Tibial artery (tissue), 4 donors: Measurements from ENCODE around the gene S100P.

Experiments used
- DNase-seq, 2 donors: peaks; one replicate each; pipeline ENCODE4 v3.0.0-alpha.2; 2019
- H3K27ac ChIP-seq, 2 donors: fragments of 200-600 bp; sonication (generic) in 1 of 2; 1 replicate in 1 of 2; 2 replicates in 1 of 2; pipeline ENCODE4 v1.5.1; 2018 to 2019; ENCODE audit warnings: mild to moderate bottlenecking in 1 of 2
- H3K27me3 ChIP-seq, 2 donors: fragments of 200-600 bp; sonication (generic) in 1 of 2; one replicate each; pipeline versions ENCODE4 v1.5.1 to v1.6.0; 2016 to 2019
- H3K36me3 ChIP-seq, 3 donors: fragments of 200-600 bp; sonication (generic) in 2 of 3; one replicate each; pipeline ENCODE4 v1.5.1; 2016 to 2019; ENCODE audit warnings: mild to moderate bottlenecking in 2 of 3
- H3K4me1 ChIP-seq, 4 donors: fragments of 200-600 bp; sonication (generic) in 2 of 4; 1 replicate in 3 of 4; 2 replicates in 1 of 4; pipeline ENCODE4 v1.5.1; 2016 to 2019
- H3K4me3 ChIP-seq, 2 donors: fragments of 200-600 bp; sonication (generic) in 1 of 2; 1 replicate in 1 of 2; 2 replicates in 1 of 2; pipeline ENCODE4 v1.5.1; 2018 to 2019; ENCODE audit warnings: mild to moderate bottlenecking in 2 of 2
- H3K9me3 ChIP-seq, 3 donors: fragments of 200-600 bp; sonication (generic) in 1 of 3; one replicate each; pipeline ENCODE4 v1.5.1; 2016 to 2019
- intact Hi-C: fragments of 100-400 bp; cut with DNase I; formaldehyde crosslinking; loops from one replicate; pipeline ENCODE4 v1.15.0; 2023; ENCODE audit warnings: low total_unique reads
- TF ChIP-seq, protein P1 (sequence below), 2 experiments: fragments of 200-600 bp in 1 of 2; fragments of 450-650 bp in 1 of 2; IDR thresholded peaks; one replicate each; pipeline ENCODE4 v1.5.1; 2017 to 2019; ENCODE audit warnings: antibody characterized with exemption in 2 of 2, mild to moderate bottlenecking in 1 of 2, moderate library complexity in 1 of 2

S100P gene

GRCh38 chr4:6734165-6734786 lies 40.6 kb downstream of the S100P start:
- peaks cover 0 to 13% (median 11%) of the 10 kb centered on the region in 4 donors for H3K4me1 ChIP-seq
- TF ChIP-seq, protein P1, sequence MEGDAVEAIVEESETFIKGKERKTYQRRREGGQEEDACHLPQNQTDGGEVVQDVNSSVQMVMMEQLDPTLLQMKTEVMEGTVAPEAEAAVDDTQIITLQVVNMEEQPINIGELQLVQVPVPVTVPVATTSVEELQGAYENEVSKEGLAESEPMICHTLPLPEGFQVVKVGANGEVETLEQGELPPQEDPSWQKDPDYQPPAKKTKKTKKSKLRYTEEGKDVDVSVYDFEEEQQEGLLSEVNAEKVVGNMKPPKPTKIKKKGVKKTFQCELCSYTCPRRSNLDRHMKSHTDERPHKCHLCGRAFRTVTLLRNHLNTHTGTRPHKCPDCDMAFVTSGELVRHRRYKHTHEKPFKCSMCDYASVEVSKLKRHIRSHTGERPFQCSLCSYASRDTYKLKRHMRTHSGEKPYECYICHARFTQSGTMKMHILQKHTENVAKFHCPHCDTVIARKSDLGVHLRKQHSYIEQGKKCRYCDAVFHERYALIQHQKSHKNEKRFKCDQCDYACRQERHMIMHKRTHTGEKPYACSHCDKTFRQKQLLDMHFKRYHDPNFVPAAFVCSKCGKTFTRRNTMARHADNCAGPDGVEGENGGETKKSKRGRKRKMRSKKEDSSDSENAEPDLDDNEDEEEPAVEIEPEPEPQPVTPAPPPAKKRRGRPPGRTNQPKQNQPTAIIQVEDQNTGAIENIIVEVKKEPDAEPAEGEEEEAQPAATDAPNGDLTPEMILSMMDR (IDR thresholded peaks at IDR 0.05) = no peak
- no peaks in the 10 kb centered on the region for H3K27me3 ChIP-seq
- no peak overlapping the region for H3K4me3 ChIP-seq
- DNase-seq = no peak
- H3K27ac ChIP-seq = no peak overlapping the region
- no peaks in the 10 kb centered on the region for H3K36me3 ChIP-seq
- intact Hi-C loops = no loop called here
- H3K9me3 ChIP-seq = no peaks in the 10 kb centered on the region

DNA sequence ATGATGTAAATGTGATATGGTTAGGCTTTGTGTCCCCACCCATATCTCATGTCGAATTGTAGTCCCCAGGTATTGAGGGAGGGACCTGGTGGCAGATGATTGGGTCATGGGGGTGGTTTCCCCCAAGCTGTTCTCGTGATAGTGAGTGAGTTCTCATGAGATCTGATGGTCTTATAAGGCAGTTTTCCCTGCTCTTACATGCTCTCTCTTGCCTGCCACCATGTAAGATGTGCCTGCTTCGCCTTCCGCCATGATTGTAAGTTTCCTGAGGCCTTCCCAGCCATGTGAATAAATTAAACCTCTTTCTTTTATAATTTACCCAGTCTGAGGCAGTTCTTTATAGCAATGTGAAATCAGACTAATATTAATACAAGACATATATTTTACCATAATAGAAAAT lies 46.2 kb downstream of the S100P start:
- no peaks in the 10 kb centered on the region for H3K9me3 ChIP-seq
- no peak overlapping the region for H3K27ac ChIP-seq
- no peak for DNase-seq
- H3K36me3 ChIP-seq = no peaks in the 10 kb centered on the region
- H3K4me1 ChIP-seq = no peaks in the 10 kb centered on the region
- H3K27me3 ChIP-seq = no peaks in the 10 kb centered on the region
- TF ChIP-seq, protein P1 (IDR thresholded peaks at IDR 0.05) = no peak
- intact Hi-C loops = no loop called here
- no peak overlapping the region for H3K4me3 ChIP-seq

- intact Hi-C loops = no loop called here
- no peaks in the 10 kb centered on the region for H3K27me3 ChIP-seq
Measured at GRCh38 chr4:6740347-6740746, 46.7 kb downstream of the S100P start.

GRCh38 chr4:6742507-6742906 lies 48.8 kb downstream of the S100P start:
- intact Hi-C loops = no loop called here
- Histone ChIP-seq H3K4me1 (peaks cover 0 to 12% (median 11%) of the 10 kb centered on the region in 4 donors), H3K9me3 (no peaks in the 10 kb centered on the region), H3K36me3 (no peaks in the 10 kb centered on the region), H3K27ac (no peak overlapping the region), H3K4me3 (no peak overlapping the region), H3K27me3 (no peaks in the 10 kb centered on the region)
- TF ChIP-seq, protein P1 (IDR thresholded peaks at IDR 0.05) = no peak
- DNase-seq = no peak

More at GRCh38 chr4:6740347-6740746, 46.7 kb downstream of the S100P start:
- no peaks in the 10 kb centered on the region for H3K4me1 ChIP-seq
- no peak overlapping the region for H3K4me3 ChIP-seq
- H3K27ac ChIP-seq = no peak overlapping the region
- DNase-seq = no peak
- H3K36me3 ChIP-seq = no peaks in the 10 kb centered on the region
- no peaks in the 10 kb centered on the region for H3K9me3 ChIP-seq
- TF ChIP-seq, protein P1 (IDR thresholded peaks at IDR 0.05) = no peak

- no peak for DNase-seq
- TF ChIP-seq, protein P1 (IDR thresholded peaks at IDR 0.05) = no peak
- Histone ChIP-seq H3K4me3 (no peak overlapping the region), H3K27me3 (no peaks in the 10 kb centered on the region), H3K27ac (no peak overlapping the region), H3K36me3 (no peaks in the 10 kb centered on the region), H3K4me1 (peaks cover 0 to 16% (median 16%) of the 10 kb centered on the region in 4 donors), H3K9me3 (no peaks in the 10 kb centered on the region)
- intact Hi-C loops = no loop called here
Measured at GRCh38 chr4:6742989-6743388, 49.3 kb downstream of the S100P start.
